ENCODE data around the gene PDK2.
A peak's percentile ranks its signal among the peaks of the same experiment; 100 is the strongest.

Gene PDK2

DNA sequence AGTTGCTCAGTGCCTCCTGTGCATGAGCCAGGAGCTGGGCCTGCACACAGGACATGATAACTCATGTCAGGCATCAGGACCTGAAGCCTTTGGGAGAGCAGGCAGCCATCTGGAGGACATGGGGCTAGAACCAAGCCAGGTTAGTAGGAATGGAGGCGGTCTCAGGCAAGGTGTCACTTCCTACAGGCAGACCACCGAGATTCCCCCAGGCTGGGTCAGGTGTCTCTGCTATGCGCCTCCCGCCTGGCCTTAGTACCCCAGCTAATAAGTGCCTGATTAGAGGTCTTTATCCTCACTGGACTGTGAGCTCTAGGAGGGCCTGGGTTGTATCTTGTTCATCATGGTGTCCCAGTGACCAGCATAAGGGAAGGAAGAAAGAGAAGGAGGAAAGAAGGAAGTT is 19.2 kb downstream of the PDK2 start:
- H3K4me3 ChIP-seq (ENCODE audit: low read depth, low read length): no peak overlapping the region
- no peak for DNase-seq (ENCODE audit: low read depth)
- TF ChIP-seq, protein P1, sequence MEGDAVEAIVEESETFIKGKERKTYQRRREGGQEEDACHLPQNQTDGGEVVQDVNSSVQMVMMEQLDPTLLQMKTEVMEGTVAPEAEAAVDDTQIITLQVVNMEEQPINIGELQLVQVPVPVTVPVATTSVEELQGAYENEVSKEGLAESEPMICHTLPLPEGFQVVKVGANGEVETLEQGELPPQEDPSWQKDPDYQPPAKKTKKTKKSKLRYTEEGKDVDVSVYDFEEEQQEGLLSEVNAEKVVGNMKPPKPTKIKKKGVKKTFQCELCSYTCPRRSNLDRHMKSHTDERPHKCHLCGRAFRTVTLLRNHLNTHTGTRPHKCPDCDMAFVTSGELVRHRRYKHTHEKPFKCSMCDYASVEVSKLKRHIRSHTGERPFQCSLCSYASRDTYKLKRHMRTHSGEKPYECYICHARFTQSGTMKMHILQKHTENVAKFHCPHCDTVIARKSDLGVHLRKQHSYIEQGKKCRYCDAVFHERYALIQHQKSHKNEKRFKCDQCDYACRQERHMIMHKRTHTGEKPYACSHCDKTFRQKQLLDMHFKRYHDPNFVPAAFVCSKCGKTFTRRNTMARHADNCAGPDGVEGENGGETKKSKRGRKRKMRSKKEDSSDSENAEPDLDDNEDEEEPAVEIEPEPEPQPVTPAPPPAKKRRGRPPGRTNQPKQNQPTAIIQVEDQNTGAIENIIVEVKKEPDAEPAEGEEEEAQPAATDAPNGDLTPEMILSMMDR (IDR thresholded peaks at IDR 0.05; ENCODE audit: low read depth, low read length, missing control alignments): no peak

DNA sequence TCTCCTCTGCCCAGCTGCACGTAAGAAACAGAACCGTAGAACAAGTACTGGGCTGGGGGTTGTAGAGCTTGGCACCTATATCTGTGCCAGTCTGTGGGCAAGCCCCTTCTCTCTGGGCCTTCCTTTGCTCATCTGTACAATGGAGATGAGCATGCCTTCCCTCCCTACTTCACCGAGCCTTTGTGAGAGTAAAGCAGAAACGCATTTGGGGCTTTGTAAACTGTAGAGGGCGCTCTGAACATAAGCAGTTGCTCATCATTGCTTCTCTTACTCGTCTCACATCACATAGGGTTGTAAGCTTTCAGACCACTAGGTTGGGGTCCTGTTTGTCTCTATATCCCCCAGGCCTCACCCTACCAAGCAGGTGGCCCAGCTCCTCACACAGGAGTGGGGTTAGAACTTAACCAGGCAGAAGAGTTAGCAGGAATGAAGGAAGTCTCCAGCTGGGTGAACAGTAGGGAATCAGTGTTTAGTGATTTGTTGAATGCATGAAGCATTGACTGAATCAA is 19.8 kb downstream of the PDK2 start:
- TF ChIP-seq, protein P1 (IDR thresholded peaks at IDR 0.05; ENCODE audit: low read depth, low read length, missing control alignments): peak; percentile 83
- no peak overlapping the region for H3K4me3 ChIP-seq (ENCODE audit: low read depth, low read length)
- no peak for DNase-seq (ENCODE audit: low read depth)

DNA sequence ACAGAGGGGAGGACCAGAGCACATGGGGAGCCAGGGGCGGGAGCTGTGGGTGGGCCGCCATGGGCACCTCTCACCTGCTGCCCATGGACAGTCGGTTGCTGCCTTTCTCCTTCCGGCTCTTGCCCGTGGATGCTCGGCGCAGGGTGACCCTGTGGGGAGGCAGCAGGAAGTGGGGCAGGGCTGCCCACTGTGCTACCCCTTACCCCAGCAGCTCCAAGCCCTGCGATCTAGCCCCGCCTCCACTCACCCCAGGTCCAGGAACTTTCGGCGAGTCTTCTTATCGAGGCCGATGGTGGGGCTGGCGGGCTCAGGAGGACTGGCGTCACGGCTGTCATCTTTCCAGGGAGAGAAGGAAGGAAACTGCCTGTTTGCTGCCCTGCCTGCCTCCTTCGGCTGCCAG is 20.6 kb downstream of the PDK2 start:
- TF ChIP-seq, protein P1 (IDR thresholded peaks at IDR 0.05; ENCODE audit: low read depth, low read length, missing control alignments): no peak
- no peak for DNase-seq (ENCODE audit: low read depth)
- H3K4me3 ChIP-seq (ENCODE audit: low read depth, low read length): no peak overlapping the region

DNA sequence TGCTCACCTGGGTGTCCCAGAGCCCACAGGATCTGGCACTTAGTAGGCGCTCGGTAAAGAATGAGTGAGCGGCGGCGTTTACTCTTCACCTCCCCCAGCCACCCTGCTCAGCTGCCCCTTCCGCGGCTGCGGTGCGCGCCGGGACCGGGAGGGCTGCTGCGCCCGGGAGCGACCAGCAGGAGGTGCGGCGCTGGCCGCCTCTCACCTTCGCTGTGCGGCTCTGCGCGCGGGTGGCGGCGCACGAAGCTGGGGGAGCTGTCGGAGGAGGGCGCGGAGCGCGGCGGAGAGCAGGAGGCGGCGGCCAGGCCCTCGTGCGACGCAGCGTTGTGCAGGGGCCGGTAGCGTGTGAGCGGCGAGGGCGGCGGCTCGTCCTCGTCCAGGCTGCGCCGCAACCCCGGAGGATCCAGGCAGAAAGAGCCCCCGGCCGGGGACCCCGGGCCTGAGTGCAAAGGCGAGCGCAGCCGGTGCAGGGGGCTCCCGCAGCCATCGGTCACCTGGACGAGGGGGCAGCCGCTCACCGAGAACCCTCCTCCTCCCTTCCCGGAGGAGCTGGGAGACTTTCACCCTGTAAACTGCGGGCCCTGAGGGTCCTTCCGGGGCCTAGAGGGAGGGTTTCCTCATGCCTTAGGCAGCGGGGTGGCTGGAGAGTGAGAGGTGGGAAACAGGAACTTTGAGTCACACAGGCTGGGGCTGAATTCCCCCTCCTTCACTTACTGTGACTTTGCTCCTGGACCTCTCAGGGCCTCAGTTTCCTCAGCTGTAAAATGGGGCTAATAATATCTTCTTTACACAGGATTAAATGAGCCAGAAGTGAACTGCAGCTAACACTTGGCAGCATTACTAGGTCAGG is 22.3 kb downstream of the PDK2 start:
- TF ChIP-seq, protein P1 (IDR thresholded peaks at IDR 0.05; ENCODE audit: low read depth, low read length, missing control alignments): peak; percentile 55
- DNase-seq (ENCODE audit: low read depth): no peak
- H3K4me3 ChIP-seq (ENCODE audit: low read depth, low read length): no peak overlapping the region

DNA sequence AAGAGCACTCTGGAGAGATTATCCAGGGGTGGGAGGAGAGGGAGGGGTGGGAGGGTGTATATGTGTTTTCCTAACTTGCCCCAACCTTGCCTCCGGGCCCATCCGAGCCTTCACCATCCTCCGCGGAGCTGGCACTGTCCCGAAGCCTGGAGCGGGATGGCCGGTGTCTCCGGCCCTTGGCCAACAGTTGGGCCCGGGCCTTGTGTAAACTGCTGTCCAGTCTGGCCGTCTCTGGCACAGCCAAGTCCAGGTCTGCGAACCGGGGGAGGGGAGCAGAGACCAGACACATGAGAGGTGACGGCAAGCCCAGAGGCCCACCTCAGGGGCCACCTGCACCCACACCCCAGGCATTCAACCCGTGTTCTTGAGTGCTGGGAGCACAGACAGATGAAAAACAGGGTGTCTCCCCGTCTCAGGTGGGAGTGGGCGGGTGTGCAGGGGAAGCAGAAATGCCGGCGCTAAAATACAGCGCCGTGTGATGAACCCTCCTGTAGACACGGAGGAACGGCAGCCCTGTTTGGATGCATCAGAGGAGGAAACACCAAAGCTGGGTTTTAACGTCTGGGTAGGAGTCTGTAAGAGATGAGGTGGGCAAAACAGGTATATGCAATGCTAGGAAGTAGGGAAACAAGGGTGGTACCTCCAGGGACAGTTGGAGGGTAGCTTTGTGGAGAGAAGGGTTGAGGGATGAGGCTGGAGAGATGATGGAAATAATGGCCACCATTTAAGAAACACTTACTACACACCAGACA is 23.1 kb downstream of the PDK2 start:
- TF ChIP-seq, protein P1 (IDR thresholded peaks at IDR 0.05; ENCODE audit: low read depth, low read length, missing control alignments): no peak
- no peak for DNase-seq (ENCODE audit: low read depth)
- no peak overlapping the region for H3K4me3 ChIP-seq (ENCODE audit: low read depth, low read length)

DNA sequence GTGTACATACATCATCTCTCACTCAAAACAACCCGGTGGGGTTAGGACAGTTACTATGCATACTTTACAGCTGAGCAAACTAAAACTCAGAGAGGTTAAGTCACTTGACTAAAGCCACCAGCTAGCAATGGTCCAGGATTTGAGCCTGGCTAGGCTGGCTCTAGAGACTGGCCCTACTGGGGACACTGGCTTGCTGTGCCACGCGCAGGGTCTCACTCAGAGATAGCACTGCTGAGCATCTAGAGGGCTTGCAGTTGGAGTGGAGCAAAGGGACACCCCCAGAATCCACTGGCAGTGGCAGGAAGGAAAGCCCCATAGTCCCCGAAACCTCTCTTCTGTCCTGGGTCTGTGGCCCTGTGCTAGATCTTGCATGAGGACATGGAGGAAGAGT is 23.7 kb downstream of the PDK2 start:
- TF ChIP-seq, protein P1 (IDR thresholded peaks at IDR 0.05; ENCODE audit: low read depth, low read length, missing control alignments): no peak
- no peak for DNase-seq (ENCODE audit: low read depth)
- H3K4me3 ChIP-seq (ENCODE audit: low read depth, low read length): no peak overlapping the region

Data from GM12864 (cell line).